ENCODE data around the gene TBX4.
"Not testable (repeated sequence)": the region's sequence is repeated elsewhere in the genome, so short reads cannot be mapped to it uniquely, and the experiment has no call there.

The TBX4 gene

DNA sequence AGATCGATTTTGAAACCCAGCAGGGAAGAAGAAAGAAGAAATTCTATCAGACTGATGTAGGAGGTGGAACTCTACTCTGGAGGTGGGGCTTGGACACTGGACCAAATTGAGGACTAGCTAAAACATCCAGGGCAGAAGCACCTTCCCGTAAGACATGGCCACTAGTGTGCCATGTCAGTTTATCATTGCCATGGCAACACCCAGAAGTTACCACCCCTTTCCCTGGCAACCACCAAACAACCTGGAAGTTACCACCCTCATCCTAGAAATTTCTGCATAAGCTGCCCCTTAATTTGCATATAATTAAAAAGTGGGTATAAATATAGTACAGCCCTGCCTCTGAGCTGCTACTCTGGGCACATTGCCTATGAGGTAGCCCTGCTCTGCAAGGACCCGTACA lies 72.1 kb downstream of the TBX4 start:
- DNase-seq (ENCODE audit: low spot score) = no peak

GRCh38 chr17:61527441-61527840 lies 75.2 kb downstream of the TBX4 start:
- DNase-seq (ENCODE audit: low spot score) = not testable (repeated sequence)

GRCh38 chr17:61528171-61528570 lies 75.9 kb downstream of the TBX4 start:
- no peak for DNase-seq (ENCODE audit: low spot score)

DNA sequence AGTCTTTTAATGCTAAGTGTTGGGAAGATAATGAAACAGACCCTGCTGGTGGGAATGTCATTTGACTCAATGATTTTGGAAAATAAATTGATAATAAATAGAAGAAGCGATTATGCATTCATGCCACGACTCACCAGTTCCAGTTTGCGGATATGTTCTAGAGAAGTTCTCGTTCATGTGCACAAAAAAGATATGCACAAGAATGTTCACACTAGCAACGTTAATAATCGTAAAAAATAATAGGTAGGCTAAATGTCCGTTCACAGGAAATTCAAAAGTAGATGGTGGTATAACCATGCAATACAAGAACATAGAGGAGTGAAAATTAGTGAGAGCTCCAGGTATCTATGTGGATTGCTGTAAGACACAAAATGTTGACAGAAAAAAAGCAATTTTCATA lies 79.0 kb downstream of the TBX4 start:
- no peak for DNase-seq (ENCODE audit: low spot score)

- DNase-seq (ENCODE audit: low spot score) = no peak
Observed at GRCh38 chr17:61532826-61533225, 80.6 kb downstream of the TBX4 start.

GRCh38 chr17:61533797-61534196 lies 81.6 kb downstream of the TBX4 start:
- DNase-seq (ENCODE audit: low spot score) = no peak

DNA sequence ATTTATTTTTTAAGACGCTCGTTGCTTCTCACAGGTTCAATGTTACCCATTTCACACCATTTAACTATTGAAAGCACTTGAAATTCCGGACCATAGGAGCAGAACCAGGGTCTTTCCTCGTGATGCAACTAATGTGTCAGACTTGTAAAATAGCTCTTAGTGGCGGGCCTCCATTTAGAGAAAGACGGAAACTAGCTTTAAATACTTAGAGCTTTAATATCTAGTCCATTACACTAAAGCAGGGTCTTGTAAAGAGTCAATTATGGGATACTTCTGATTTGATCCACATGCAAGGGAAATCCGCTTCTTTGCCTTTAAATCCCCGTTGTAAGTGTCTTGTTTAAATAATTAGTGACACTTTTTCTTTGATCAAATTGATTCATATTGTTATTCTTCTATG lies 82.2 kb downstream of the TBX4 start:
- DNase-seq (ENCODE audit: low spot score) = no peak

All from ecto neural progenitor cell (in vitro differentiated cells).